ENCODE measurements around the gene SRL.

- TF ChIP-seq CTCF (IDR thresholded peaks at IDR 0.05), result no peak
- no peak for TF ChIP-seq POLR2AphosphoS5 (IDR thresholded peaks at IDR 0.05; ENCODE audit: low read depth, low read length)
- TF ChIP-seq REST (IDR thresholded peaks at IDR 0.05; ENCODE audit: insufficient read depth in 1 of 2, low read depth in 2 of 2, low read length in 1 of 2), result no peak
Measured at GRCh38 chr16:4179763-4180260, 62.1 kb downstream of the SRL start.
